Fibroblast of mammary gland (primary cell): ENCODE data around the gene SINHCAF.

Source experiments
- DNase-seq: peaks from one replicate; pipeline ENCODE4 v3.0.0-alpha.2; 2010; ENCODE audit warnings: low read depth
- H3K4me3 ChIP-seq: 2 replicates; pipeline ENCODE4 v1.5.1; 2011; ENCODE audit warnings: low read depth, mild to moderate bottlenecking, low read length, moderate library complexity; ENCODE audit not compliant: control insufficient read depth
- TF ChIP-seq, protein P1 (sequence below): conservative IDR thresholded peaks from 2 replicates; pipeline ENCODE4 v1.5.1; 2011; ENCODE audit warnings: low read depth, low read length, inconsistent platforms; ENCODE audit not compliant: control insufficient read depth, insufficient read depth

Gene SINHCAF

DNA sequence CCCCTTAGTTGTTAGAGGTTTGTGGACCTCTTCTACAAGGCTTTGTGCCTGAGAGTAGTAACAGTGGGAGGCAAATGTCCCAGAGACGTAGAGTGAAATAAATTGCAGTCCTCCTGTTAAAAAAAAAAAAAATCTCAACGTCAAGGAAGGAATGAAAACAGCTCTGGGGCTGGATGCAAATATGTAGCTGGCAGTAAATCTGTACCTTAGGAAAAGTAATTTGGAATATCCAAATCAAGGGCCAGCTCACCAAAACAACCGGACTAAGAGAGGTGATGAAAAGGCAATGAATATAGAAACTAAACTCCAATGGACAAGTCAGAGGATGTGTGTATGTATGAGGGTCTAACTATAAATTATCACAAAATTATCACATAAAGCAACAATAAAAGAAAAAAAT lies 27.0 kb downstream of the SINHCAF start:
- TF ChIP-seq, protein P1, sequence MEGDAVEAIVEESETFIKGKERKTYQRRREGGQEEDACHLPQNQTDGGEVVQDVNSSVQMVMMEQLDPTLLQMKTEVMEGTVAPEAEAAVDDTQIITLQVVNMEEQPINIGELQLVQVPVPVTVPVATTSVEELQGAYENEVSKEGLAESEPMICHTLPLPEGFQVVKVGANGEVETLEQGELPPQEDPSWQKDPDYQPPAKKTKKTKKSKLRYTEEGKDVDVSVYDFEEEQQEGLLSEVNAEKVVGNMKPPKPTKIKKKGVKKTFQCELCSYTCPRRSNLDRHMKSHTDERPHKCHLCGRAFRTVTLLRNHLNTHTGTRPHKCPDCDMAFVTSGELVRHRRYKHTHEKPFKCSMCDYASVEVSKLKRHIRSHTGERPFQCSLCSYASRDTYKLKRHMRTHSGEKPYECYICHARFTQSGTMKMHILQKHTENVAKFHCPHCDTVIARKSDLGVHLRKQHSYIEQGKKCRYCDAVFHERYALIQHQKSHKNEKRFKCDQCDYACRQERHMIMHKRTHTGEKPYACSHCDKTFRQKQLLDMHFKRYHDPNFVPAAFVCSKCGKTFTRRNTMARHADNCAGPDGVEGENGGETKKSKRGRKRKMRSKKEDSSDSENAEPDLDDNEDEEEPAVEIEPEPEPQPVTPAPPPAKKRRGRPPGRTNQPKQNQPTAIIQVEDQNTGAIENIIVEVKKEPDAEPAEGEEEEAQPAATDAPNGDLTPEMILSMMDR: no peak

DNA sequence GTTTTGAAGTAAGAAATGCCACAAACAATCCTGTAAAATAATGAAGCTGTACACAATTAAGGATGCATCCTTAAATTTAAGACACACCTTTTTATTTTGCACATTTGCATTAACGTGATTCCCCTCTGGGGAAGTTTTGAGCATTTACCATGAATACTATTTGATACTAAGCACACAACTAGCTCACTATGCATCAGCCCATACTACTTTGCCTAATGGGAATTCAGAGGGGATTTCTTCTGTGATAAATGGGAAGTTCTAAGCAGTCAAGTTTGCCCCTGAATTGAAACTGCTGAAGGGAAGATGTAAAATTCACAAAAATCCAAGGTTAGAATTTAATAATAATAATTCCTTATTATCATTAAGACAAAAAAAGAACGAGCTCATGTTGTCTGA lies 27.4 kb downstream of the SINHCAF start:
- TF ChIP-seq, protein P1: no peak
- DNase-seq: no peak
- H3K4me3 ChIP-seq: no peak overlapping the region

More for the DNA sequence above, 27.0 kb downstream of the SINHCAF start:
- H3K4me3 ChIP-seq: no peak overlapping the region
- DNase-seq: no peak

DNA sequence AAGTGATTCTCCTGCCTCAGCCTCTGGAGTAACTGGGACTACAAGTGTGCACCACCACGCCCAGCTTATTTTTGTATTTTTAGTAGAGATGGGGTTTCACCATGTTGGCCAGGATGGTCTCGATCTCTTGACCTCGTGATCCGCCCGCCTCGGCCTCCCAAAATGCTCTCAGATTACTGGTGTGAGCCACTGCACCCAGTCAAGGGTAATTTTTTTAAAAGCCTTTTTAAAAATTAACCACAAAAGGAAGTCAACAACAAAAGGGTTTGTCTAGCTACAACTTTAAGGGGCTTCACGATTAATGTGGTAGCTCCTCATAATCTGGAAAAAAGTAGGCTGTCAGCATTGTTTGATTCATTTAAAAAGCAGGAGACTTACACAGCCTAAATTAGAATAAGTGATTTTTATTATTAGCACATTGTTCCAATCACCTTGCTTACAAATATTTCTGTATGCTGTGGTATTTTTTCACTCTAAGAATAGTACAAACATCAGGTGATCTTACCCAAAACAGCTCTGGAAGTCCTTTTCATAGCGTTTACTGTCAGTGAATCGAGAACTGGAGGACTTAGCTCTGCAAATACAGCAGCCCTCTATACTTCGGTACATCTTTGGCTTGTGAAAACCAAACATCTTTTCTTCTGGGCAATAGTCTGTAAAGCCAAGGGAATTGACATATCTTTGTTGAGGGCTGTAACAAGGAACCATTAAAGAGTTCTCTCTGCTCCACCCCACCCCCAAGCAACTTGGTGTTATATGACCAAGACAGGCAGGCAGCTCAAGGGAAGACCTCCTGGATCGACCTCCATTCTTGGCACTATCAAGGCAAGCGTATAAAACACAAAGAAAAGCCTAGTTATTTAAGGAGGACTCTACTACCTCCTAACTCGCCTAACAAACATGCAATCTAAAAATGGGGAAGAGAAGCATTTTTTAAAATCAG lies 28.1 kb downstream of the SINHCAF start:
- no peak overlapping the region for H3K4me3 ChIP-seq
- no peak for DNase-seq
- TF ChIP-seq, protein P1: no peak

DNA sequence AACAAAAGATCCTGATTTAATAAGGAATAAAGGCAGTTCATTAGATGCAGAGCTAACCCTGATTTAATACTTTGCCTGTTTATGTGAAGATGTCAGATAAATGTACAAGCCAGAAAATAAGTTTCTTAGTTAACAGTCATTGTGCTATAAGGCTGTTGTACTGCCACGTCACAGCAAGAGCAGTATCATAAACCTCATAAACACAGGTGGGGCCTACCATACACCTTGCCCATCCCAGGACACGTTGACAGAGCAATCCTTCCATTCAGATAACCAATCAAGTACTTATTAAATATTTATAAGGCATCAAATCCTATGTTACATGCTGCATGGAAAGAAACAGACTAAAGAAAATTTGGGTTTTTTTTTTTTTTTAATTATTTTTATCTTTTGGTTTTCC lies 36.5 kb downstream of the SINHCAF start:
- no peak for DNase-seq
- H3K4me3 ChIP-seq: no peak overlapping the region
- TF ChIP-seq, protein P1: no peak

DNA sequence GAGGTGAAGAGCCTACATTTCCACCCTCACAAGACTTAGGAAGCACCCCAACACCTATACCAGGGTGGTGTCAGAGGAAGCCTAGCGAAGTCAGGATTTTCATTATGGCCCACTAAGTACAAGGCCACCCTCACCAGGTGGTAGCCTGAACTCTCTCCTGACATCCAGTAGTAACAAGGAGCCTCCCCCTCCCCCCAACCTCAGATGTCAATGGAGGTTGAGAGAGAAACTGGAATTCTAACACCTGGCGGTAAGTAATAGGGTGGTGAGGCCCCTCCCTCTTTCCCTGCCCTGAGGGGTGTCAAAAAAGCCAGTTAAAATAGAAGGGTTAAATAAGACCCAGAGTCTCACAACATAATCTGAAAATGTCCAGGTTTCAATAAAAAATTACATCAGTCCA lies 37.6 kb downstream of the SINHCAF start:
- TF ChIP-seq, protein P1: no peak
- DNase-seq: no peak
- H3K4me3 ChIP-seq: no peak overlapping the region

DNA sequence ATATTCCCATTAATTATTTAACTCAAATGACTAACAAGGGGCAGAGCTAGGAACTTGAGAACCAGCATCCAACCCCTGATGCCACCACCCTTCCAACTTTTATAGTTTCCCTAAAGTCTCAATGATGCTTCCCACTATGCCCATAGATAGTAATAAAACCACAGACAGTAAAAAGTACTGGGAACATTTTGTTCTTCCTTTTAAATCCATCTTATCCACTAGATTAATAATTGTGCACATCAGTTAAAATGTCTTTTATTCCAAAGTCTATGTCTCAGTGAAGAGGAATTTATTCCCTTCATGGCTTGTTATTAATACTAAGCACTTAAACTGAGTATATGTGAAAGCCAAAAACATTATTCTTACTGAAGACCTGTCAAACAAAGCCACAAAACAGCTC lies 45.8 kb downstream of the SINHCAF start:
- TF ChIP-seq, protein P1: no peak
- H3K4me3 ChIP-seq: no peak overlapping the region
- DNase-seq: no peak
